ENCODE results near the gene N4BP2L1.

DNA sequence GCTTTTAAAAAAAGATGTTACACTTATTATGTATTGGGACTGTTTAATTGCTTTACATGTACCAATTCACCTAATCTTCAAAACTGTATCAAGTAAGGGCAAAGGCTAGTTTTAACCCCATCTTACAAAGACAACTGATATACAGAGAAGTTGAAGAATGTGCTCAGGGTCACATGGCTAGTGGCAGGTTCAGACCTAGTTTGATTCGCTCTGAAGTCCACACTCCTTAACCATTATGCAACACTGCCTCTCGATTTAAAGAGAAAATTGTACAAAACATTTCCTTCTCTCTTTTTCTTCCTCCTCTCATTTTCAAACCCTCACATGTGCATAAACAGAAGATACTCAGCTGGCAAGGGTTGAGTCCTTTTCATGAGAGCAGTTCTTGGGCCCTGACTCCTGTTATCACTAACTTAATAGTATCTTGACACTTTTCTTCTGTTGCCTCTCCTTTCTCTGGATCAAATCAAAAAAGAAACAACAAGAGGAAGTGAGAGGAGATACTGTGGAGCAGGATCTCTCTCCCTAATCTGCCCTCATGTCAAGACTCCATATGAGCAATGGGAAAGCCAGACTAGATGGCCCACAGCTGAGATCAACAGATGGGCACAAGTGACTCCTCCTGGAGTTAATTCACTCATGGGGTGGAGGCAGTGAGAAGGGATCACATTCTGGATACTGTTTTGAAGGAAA, 19.0 kb upstream of the N4BP2L1 start:
- TF ChIP-seq CTCF (IDR thresholded peaks at IDR 0.05) = no peak
- no peak for TF ChIP-seq ZFX (IDR thresholded peaks at IDR 0.05; ENCODE audit: borderline replicate concordance)

Data from 22Rv1 (cell line).